HepG2 (cell line): ENCODE measurements around the gene C2orf49. TPM values are rescaled to one million over a fixed set of nuclear protein-coding genes. Genes with fewer than 3 reads are reported as not detected.

Source experiments
- ATF7 ChIP-seq, 2 experiments: fragments of 450-650 bp in 1 of 2; sonication (generic) in 1 of 2; formaldehyde crosslinking in 1 of 2; IDR thresholded peaks; 2 replicates each; pipeline versions ENCODE4 v1.4.0 to v1.6.1; 2016 to 2020; ENCODE audit warnings: antibody characterized with exemption in 1 of 2, mild to moderate bottlenecking in 1 of 2, missing genetic modification reagents in 1 of 2
- ELF1 ChIP-seq: sonication (generic); formaldehyde crosslinking; IDR thresholded peaks from 2 replicates; pipeline ENCODE4 v1.4.0; 2020; ENCODE audit warnings: missing genetic modification reagents
- GATAD2A ChIP-seq: IDR thresholded peaks from 2 replicates; pipeline ENCODE4 v1.6.1; 2016
- GMEB2 ChIP-seq: IDR thresholded peaks from 2 replicates; pipeline ENCODE4 v1.6.1; 2016; ENCODE audit warnings: missing biosample characterization, missing genetic modification reagents, low read depth
- HHEX ChIP-seq: IDR thresholded peaks from 2 replicates; pipeline ENCODE4 v1.6.1; 2016; ENCODE audit warnings: control low read depth
- KLF11 ChIP-seq: IDR thresholded peaks from 2 replicates; pipeline ENCODE4 v1.6.1; 2016; ENCODE audit warnings: missing compliant biosample characterization
- MLLT10 ChIP-seq: sonication (generic); formaldehyde crosslinking; IDR thresholded peaks from 2 replicates; pipeline ENCODE4 v1.4.0; 2020; ENCODE audit warnings: missing genetic modification reagents
- MTA1 ChIP-seq: sonication (generic); formaldehyde crosslinking; IDR thresholded peaks from 2 replicates; pipeline ENCODE4 v1.4.0; 2020; ENCODE audit warnings: missing genetic modification reagents, mild to moderate bottlenecking, borderline replicate concordance
- SMAD1 ChIP-seq: sonication (generic); formaldehyde crosslinking; IDR thresholded peaks from 2 replicates; pipeline ENCODE4 v1.4.0; 2020; ENCODE audit warnings: missing genetic modification reagents, low read depth, mild to moderate bottlenecking, borderline replicate concordance
- ZBTB10 ChIP-seq: sonication (generic); formaldehyde crosslinking; IDR thresholded peaks from 2 replicates; pipeline ENCODE4 v1.4.0; 2020; ENCODE audit warnings: missing genetic modification reagents, borderline replicate concordance
- ZNF12 ChIP-seq: sonication (generic); formaldehyde crosslinking; IDR thresholded peaks from 2 replicates; pipeline ENCODE4 v1.5.0; 2020; ENCODE audit warnings: missing genetic modification reagents
- ZNF282 ChIP-seq: fragments of 450-650 bp; IDR thresholded peaks from 2 replicates; pipeline ENCODE4 v1.6.1; 2018; ENCODE audit not compliant: partially characterized antibody
- ZNF296 ChIP-seq: sonication (generic); formaldehyde crosslinking; conservative IDR thresholded peaks from 2 replicates; pipeline ENCODE4 v1.5.0; 2020; ENCODE audit warnings: mild to moderate bottlenecking, missing genetic modification reagents
- ZNF407 ChIP-seq: sonication (generic); formaldehyde crosslinking; IDR thresholded peaks from one replicate; pipeline ENCODE4 v1.5.1; 2020; ENCODE audit warnings: mild to moderate bottlenecking, missing genetic modification reagents; ENCODE audit errors: not compliant biosample characterization
- ZNF749 ChIP-seq: sonication (generic); formaldehyde crosslinking; IDR thresholded peaks from 2 replicates; pipeline ENCODE4 v1.8.0; 2022; ENCODE audit warnings: mild to moderate bottlenecking, missing genetic modification reagents, moderate library complexity, borderline replicate concordance
- ZSCAN9 ChIP-seq: IDR thresholded peaks from 2 replicates; pipeline ENCODE4 v1.6.1; 2016; ENCODE audit warnings: borderline replicate concordance
- polyA plus RNA-seq, 8 experiments: library from polyadenylated mRNA; depleted of rRNA in 3 of 8; stranded (reverse) in 7 of 8; unstranded in 1 of 8; fragments of >200 nt; fragmentation: Illumina TruSeq in 4 of 8; extraction: Trizol in 4 of 8; gene quantifications; 2 replicates each; pipeline versions ENCODE4 v1.2.1 to v1.2.3, GENCODE V29; 2011 to 2016; ENCODE audit warnings: low read depth in 4 of 8, missing spikeins in 1 of 8, mixed read lengths in 1 of 8; ENCODE audit not compliant: insufficient read depth in 1 of 8
- total RNA-seq, 5 experiments: library from RNA; depleted of rRNA; stranded (reverse); fragments of >200 nt; fragmentation: Illumina TruSeq; extraction: Trizol; gene quantifications; 2 replicates each; pipeline ENCODE4 v1.2.3, GENCODE V29; 2016; ENCODE audit warnings: low read depth in 1 of 5

C2orf49 gene
- total and polyA plus RNA-seq, 2 of the 13 experiments (the other 11 are each of a cell fraction or from before 2014, with no cell fraction given), result 24.7 to 28.8 TPM

- TF ChIP-seq ZNF407 (CRISPR knock-in tag), result peak; percentile 76
- TF ChIP-seq ZSCAN9 (CRISPR knock-in tag), result peak; percentile 76; the same call in 1 of the 2 replicates
- 0 out of 2 replicates have a peak, but pooled peaks have one; percentile 40 for TF ChIP-seq ZNF749 (CRISPR knock-in tag)
- 0 out of 2 replicates have a peak, but pooled peaks have one; percentile 36 for TF ChIP-seq GATAD2A (CRISPR knock-in tag)
- no peak for TF ChIP-seq GMEB2 (CRISPR knock-in tag)
- TF ChIP-seq ATF7 (IDR thresholded peaks at IDR 0.05), result no peak
- TF ChIP-seq ATF7 (CRISPR knock-in tag; IDR thresholded peaks at IDR 0.05), result peak; percentile 82
- TF ChIP-seq ZNF296 (CRISPR knock-in tag), result no peak; the same call in 1 of the 2 replicates
- TF ChIP-seq ZNF282, result peak; percentile 27
- TF ChIP-seq SMAD1 (CRISPR knock-in tag), result no peak
- peak; percentile 43; the same call in 1 of the 2 replicates for TF ChIP-seq ZBTB10 (CRISPR knock-in tag)
- peak; percentile 26 for TF ChIP-seq ELF1 (CRISPR knock-in tag)
- TF ChIP-seq MTA1 (CRISPR knock-in tag), result peak; percentile 46; the same call in 1 of the 2 replicates
- TF ChIP-seq HHEX (CRISPR knock-in tag), result no peak
- 0 out of 2 replicates have a peak, but pooled peaks have one; percentile 56 for TF ChIP-seq KLF11 (CRISPR knock-in tag)
- no peak for TF ChIP-seq MLLT10
- peak; percentile 56 for TF ChIP-seq ZNF12 (CRISPR knock-in tag)
These were observed 8.8 kb upstream of the C2orf49 start (continued) for GRCh38 chr2:105328281-105329196.
